HepG2 (cell line): Measurements from ENCODE around the gene MAPK1. TPM values are rescaled to one million over a fixed set of nuclear protein-coding genes. Genes with fewer than 3 reads are reported as not detected.

Experiments
- ATAC-seq: fragments of 200-7000 bp; cut with Tn5 transposase; 3 replicates; pipeline ENCODE4 v1.9.1; 2020; ENCODE audit warnings: mild to moderate bottlenecking, moderate library complexity
- BruUV-seq: library from RNA; stranded (reverse); fragments of 400-500 nt; replicated peaks from 2 replicates; lab custom pipeline; 2021; lab: Mats Ljungman, UMichigan
- CTCF ChIA-PET: fragments of 300-600 bp; formaldehyde crosslinking; extraction: SDS; loops from one replicate; lab custom pipeline; 2021; ENCODE audit warnings: low total read pairs, inconsistent platforms, low intra/inter-chr PET ratio; lab: Yijun Ruan, JAX
- POLR2A ChIA-PET: fragments of 350-600 bp; sonication (Branson Sonifier 250); formaldehyde crosslinking; loops from one replicate; lab custom pipeline; 2020; ENCODE audit warnings: antibody characterized with exemption, inconsistent platforms; lab: Yijun Ruan, JAX
- DNase-seq: peaks from one replicate; pipeline ENCODE4 v3.0.0-alpha.2; 2015; ENCODE audit warnings: low spot score
- FAIRE-seq: peaks from 3 replicates; lab custom pipeline; 2011; peaks lifted over from hg19 to GRCh38; lab: Jason Lieb, UNC
- H2AFZ ChIP-seq: one replicate; pipeline ENCODE4 v1.6.1; 2011; ENCODE audit warnings: low read length, inconsistent platforms
- H3K27ac ChIP-seq: fragments of 300-600 bp; 3 replicates; pipeline ENCODE4 v1.8.0; 2011; ENCODE audit warnings: mixed run types, mild to moderate bottlenecking, mixed read lengths, low read length, inconsistent platforms; ENCODE audit not compliant: insufficient read depth; ENCODE audit errors: extremely low read length
- H3K27me3 ChIP-seq, 2 experiments: fragments of 200-600 bp in 1 of 2; 2 replicates in 1 of 2; 3 replicates in 1 of 2; pipeline versions ENCODE4 v1.6.0 to v1.8.0; 2011; ENCODE audit warnings: low read length in 2 of 2, mild to moderate bottlenecking in 2 of 2, moderate library complexity in 2 of 2, inconsistent platforms in 1 of 2; ENCODE audit not compliant: insufficient read depth in 2 of 2, control insufficient read depth in 1 of 2
- H3K36me3 ChIP-seq, 2 experiments: fragments of 200-600 bp in 1 of 2; replicated peaks in 1 of 2; 2 replicates in 1 of 2; 3 replicates in 1 of 2; pipeline versions ENCODE4 v1.5.1 to v1.8.0; 2011; ENCODE audit warnings: low read length in 2 of 2, inconsistent platforms in 1 of 2; ENCODE audit not compliant: insufficient read depth in 2 of 2, control insufficient read depth in 1 of 2
- H3K4me1 ChIP-seq: 2 replicates; pipeline ENCODE4 v1.5.1; 2012; ENCODE audit warnings: low read length, inconsistent platforms; ENCODE audit not compliant: insufficient read depth
- H3K4me2 ChIP-seq: 2 replicates; pipeline ENCODE4 v1.6.0; 2011; ENCODE audit warnings: low read depth, low read length, inconsistent platforms
- H3K4me3 ChIP-seq, 3 experiments: fragments of 200-600 bp in 1 of 3; sonication (generic), shearing (Covaris generic) in 1 of 3; replicated peaks in 1 of 3; 2 replicates each; pipeline ENCODE4 v1.5.1; 2011 to 2016; ENCODE audit warnings: low read length in 3 of 3, inconsistent platforms in 2 of 3, low read depth in 2 of 3, mild to moderate bottlenecking in 2 of 3, control low read depth in 1 of 3, mixed read lengths in 1 of 3; ENCODE audit not compliant: insufficient read depth in 1 of 3
- H3K79me2 ChIP-seq: one replicate; pipeline ENCODE4 v1.6.1; 2011; ENCODE audit warnings: low read length, inconsistent platforms; ENCODE audit not compliant: insufficient read depth
- H3K9ac ChIP-seq: 2 replicates; pipeline ENCODE4 v1.6.0; 2011; ENCODE audit warnings: mild to moderate bottlenecking, low read depth, low read length, inconsistent platforms; ENCODE audit not compliant: insufficient read depth
- H3K9me3 ChIP-seq: 2 replicates; pipeline ENCODE4 v1.5.1; 2012; ENCODE audit warnings: mild to moderate bottlenecking, low read length
- H4K20me1 ChIP-seq: 2 replicates; pipeline ENCODE4 v1.6.0; 2011; ENCODE audit warnings: inconsistent platforms, mild to moderate bottlenecking, low read length, moderate library complexity; ENCODE audit not compliant: insufficient read depth
- AKAP8 ChIP-seq: sonication (generic); formaldehyde crosslinking; IDR thresholded peaks from 2 replicates; pipeline ENCODE4 v1.5.1; 2020; ENCODE audit warnings: mild to moderate bottlenecking, missing genetic modification reagents
- ELF4 ChIP-seq: sonication (generic); formaldehyde crosslinking; IDR thresholded peaks from 2 replicates; pipeline ENCODE4 v1.5.0; 2020; ENCODE audit warnings: missing genetic modification reagents, mild to moderate bottlenecking, moderate library complexity, borderline replicate concordance
- GLMP ChIP-seq: sonication (generic); formaldehyde crosslinking; IDR thresholded peaks from 2 replicates; pipeline ENCODE4 v1.9.0; 2021; ENCODE audit warnings: missing genetic modification reagents, mild to moderate bottlenecking, borderline replicate concordance
- JDP2 ChIP-seq: sonication (generic); formaldehyde crosslinking; IDR thresholded peaks from 2 replicates; pipeline ENCODE4 v1.8.1; 2022; ENCODE audit warnings: missing genetic modification reagents, borderline replicate concordance
- KDM4B ChIP-seq: sonication (generic); formaldehyde crosslinking; IDR thresholded peaks from 2 replicates; pipeline ENCODE4 v1.4.0; 2020; ENCODE audit warnings: missing genetic modification reagents
- MED13 ChIP-seq: sonication (generic); formaldehyde crosslinking; IDR thresholded peaks from 2 replicates; pipeline ENCODE4 v1.5.0; 2020; ENCODE audit warnings: missing genetic modification reagents
- U2AF1 ChIP-seq: fragments of 200-400 bp; formaldehyde crosslinking; optimal IDR thresholded peaks from 2 replicates; pipeline ENCODE3; 2017; ENCODE audit warnings: mild to moderate bottlenecking, low read depth, low read length
- WGBS: methylation state at CpG from one replicate; pipeline ENCODE4 v1.1.6; 2017; ENCODE audit warnings: low lambda C conversion rate; 5-methylcytosine and 5-hydroxymethylcytosine counted together
- in situ Hi-C: cut with HindIII; loops from 2 replicates; pipeline ENCODE4 v1.10.0; 2017; ENCODE audit warnings: low pct_unique_long_range_greater_than_20kb; ENCODE audit not compliant: extremely low pct_ligation_motif_present
- intact Hi-C: fragments of 100-400 bp; cut with micrococcal nuclease; formaldehyde crosslinking; loops from one replicate; pipeline ENCODE4 v1.10.0; 2022; ENCODE audit not compliant: unreplicated experiment
- polyA plus RNA-seq, 8 experiments: library from polyadenylated mRNA; depleted of rRNA in 3 of 8; stranded (reverse) in 7 of 8; unstranded in 1 of 8; fragments of >200 nt; fragmentation: Illumina TruSeq in 4 of 8; extraction: Trizol in 4 of 8; gene quantifications; 2 replicates each; pipeline versions ENCODE4 v1.2.1 to v1.2.3, GENCODE V29; 2011 to 2016; ENCODE audit warnings: low read depth in 4 of 8, missing spikeins in 1 of 8, mixed read lengths in 1 of 8; ENCODE audit not compliant: insufficient read depth in 1 of 8
- total RNA-seq, 5 experiments: library from RNA; depleted of rRNA; stranded (reverse); fragments of >200 nt; fragmentation: Illumina TruSeq; extraction: Trizol; gene quantifications; 2 replicates each; pipeline ENCODE4 v1.2.3, GENCODE V29; 2016; ENCODE audit warnings: low read depth in 1 of 5
- TF ChIP-seq, protein P1 (sequence below): sonication (generic); formaldehyde crosslinking; IDR thresholded peaks from 2 replicates; pipeline ENCODE4 v1.4.0; 2020; ENCODE audit warnings: missing genetic modification reagents, mild to moderate bottlenecking, borderline replicate concordance

The MAPK1 gene
- total and polyA plus RNA-seq, 2 of the 13 experiments (the other 11 are each of a cell fraction or from before 2014, with no cell fraction given), result 107 to 114 TPM

DNA sequence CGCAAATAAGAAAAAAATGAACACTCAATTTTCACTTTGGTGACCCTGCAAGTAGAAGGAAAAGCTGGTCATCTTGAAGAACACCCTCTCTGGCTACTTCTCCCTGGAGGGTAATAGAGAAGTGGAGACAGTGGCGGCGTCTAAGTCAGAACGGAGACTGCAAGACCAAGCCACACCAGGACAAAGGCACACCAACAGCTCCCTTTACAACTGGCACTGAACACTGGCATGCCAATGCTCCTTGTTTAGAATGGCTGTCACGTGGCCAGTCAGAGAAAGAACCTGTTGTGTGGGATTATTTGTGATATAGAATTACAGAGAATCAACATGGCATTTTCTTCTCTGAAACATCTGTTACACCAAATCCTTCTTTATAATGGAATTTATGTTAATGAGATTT lies 70.6 kb downstream of the MAPK1 start:
- FAIRE-seq (no peak), ATAC-seq (no peak), DNase-seq (no peak)
- H3K79me2 ChIP-seq, result no peaks in the 10 kb centered on the region
- H3K36me3 ChIP-seq, result peaks cover 18 to 64% of the 10 kb centered on the region in 2 experiments; a peak in 4 of 5 replicates
- TF ChIP-seq U2AF1 (no peak), AKAP8 (CRISPR knock-in tag) (no peak), MED13 (CRISPR knock-in tag) (no peak), KDM4B (no peak), ELF4 (CRISPR knock-in tag) (no peak), GLMP (CRISPR knock-in tag) (no peak), JDP2 (CRISPR knock-in tag) (no peak)
- TF ChIP-seq, protein P1, sequence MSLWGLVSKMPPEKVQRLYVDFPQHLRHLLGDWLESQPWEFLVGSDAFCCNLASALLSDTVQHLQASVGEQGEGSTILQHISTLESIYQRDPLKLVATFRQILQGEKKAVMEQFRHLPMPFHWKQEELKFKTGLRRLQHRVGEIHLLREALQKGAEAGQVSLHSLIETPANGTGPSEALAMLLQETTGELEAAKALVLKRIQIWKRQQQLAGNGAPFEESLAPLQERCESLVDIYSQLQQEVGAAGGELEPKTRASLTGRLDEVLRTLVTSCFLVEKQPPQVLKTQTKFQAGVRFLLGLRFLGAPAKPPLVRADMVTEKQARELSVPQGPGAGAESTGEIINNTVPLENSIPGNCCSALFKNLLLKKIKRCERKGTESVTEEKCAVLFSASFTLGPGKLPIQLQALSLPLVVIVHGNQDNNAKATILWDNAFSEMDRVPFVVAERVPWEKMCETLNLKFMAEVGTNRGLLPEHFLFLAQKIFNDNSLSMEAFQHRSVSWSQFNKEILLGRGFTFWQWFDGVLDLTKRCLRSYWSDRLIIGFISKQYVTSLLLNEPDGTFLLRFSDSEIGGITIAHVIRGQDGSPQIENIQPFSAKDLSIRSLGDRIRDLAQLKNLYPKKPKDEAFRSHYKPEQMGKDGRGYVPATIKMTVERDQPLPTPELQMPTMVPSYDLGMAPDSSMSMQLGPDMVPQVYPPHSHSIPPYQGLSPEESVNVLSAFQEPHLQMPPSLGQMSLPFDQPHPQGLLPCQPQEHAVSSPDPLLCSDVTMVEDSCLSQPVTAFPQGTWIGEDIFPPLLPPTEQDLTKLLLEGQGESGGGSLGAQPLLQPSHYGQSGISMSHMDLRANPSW, result no peak
- H3K4me3 ChIP-seq, result no peak overlapping the region
- H2AFZ ChIP-seq, result no peak overlapping the region
- H3K27me3 ChIP-seq, result no peaks in the 10 kb centered on the region
- H3K4me1 ChIP-seq, result no peaks in the 10 kb centered on the region
- H4K20me1 ChIP-seq, result no peaks in the 10 kb centered on the region; the same call in 1 of the 2 replicates
- WGBS, result 98% methylated on average over 4 of the region's 5 CpGs
- no TSS peak for BruUV-seq
- in situ Hi-C loops (loop anchor here (10.0 kb wide), 1 partner anchor 58 kb away; no protein-coding TSS in a partner anchor), intact Hi-C loops (loop anchor here (5.0 kb wide), 1 partner anchor 65 kb away; no protein-coding TSS in a partner anchor)
- no peak overlapping the region for H3K27ac ChIP-seq
- POLR2A ChIA-PET, result no interaction called here
- no peaks in the 10 kb centered on the region for H3K9me3 ChIP-seq
- CTCF ChIA-PET, result no interaction called here
- no peak overlapping the region for H3K9ac ChIP-seq
- H3K4me2 ChIP-seq, result no peak overlapping the region
